Psoas muscle (tissue), 8 donors: ENCODE measurements around the gene DYNC1I1. TPM values are rescaled to one million over a fixed set of nuclear protein-coding genes. Genes with fewer than 3 reads are reported as not detected.

Experiments used
- ATAC-seq, 4 donors: fragments of 200-7000 bp; cut with Tn5 transposase; one replicate each; pipeline ENCODE4 v1.9.1; 2020; ENCODE audit warnings: moderate library complexity in 3 of 4, mild to moderate bottlenecking in 2 of 4
- DNase-seq, 2 donors: peaks; one replicate each; pipeline ENCODE4 v3.0.0-alpha.2; 2020
- H3K27ac ChIP-seq: fragments of 200-600 bp; one replicate; pipeline ENCODE4 v1.8.0; 2022
- H3K27me3 ChIP-seq, 3 donors: fragments of 200-600 bp in 1 of 3; one replicate each; pipeline versions ENCODE4 v1.6.1 to v1.8.0; 2013 to 2022; ENCODE audit warnings: low read length in 2 of 3, mild to moderate bottlenecking in 2 of 3, moderate library complexity in 1 of 3; ENCODE audit not compliant: insufficient read depth in 3 of 3
- H3K36me3 ChIP-seq, 2 donors: fragments of 200-600 bp in 1 of 2; one replicate each; pipeline versions ENCODE4 v1.6.1 to v1.8.0; 2013 to 2022; ENCODE audit warnings: low read depth in 1 of 2, mild to moderate bottlenecking in 1 of 2, moderate library complexity in 1 of 2; ENCODE audit not compliant: insufficient read depth in 1 of 2
- H3K4me1 ChIP-seq: fragments of 200-600 bp; one replicate; pipeline ENCODE4 v1.8.0; 2022
- H3K4me3 ChIP-seq: fragments of 200-600 bp; one replicate; pipeline ENCODE4 v1.8.0; 2022; ENCODE audit warnings: mild to moderate bottlenecking
- H3K9me3 ChIP-seq: fragments of 200-600 bp; one replicate; pipeline ENCODE4 v1.8.0; 2022
- WGBS, 3 donors: extraction: QIAGEN DNeasy Blood & Tissue Kit; methylation state at CpG; one replicate each; pipeline versions ENCODE4 v1.1.6 to v1.1.7; 2013; 5-methylcytosine and 5-hydroxymethylcytosine counted together
- intact Hi-C, 2 donors: fragments of 100-400 bp; cut with DNase I; formaldehyde crosslinking; loops; one replicate each; pipeline versions ENCODE4 v1.11.0 to v1.14.2; 2022
- polyA plus RNA-seq, 3 donors: library from polyadenylated mRNA; stranded (reverse); fragments of 200-250 nt; gene quantifications; one replicate each; pipeline ENCODE4 v1.2.3, GENCODE V29; 2013
- total RNA-seq, 4 donors: library from RNA; stranded (reverse); fragmentation: NEBNext Ultra II Directional in 2 of 4; extraction: Animal tissue kit (Norgen Biotek cat#: 25700) in 2 of 4; gene quantifications; one replicate each; pipeline versions ENCODE4 v1.2.1 to v1.2.4, GENCODE V29; 2021 to 2023
- TF ChIP-seq, protein P1 (sequence below): fragments of 200-600 bp; IDR thresholded peaks from one replicate; pipeline ENCODE4 v1.8.0; 2022; ENCODE audit warnings: antibody characterized with exemption
- donor health status: healthy with polysubstance abuse.
- donor health status: DM: no; HTN: no; CAD: no; lungs with moderate emphysema.
- donor health status: Bipolar disorder and iron deficiency.
- donor health status: healthy.
- donor health status: DM: yes; HTN: yes; CAD: no.
- donor health status: DM: no; HTN: no; CAD: no.
- donor health status: DM: no; HTN: no; CAD: no.
- donor health status: DM: yes; HTN: yes; CAD: no.

Gene DYNC1I1
- total and polyA plus RNA-seq, 7 donors, result 3.0 to 28.8 (median 6.9) TPM

DNA sequence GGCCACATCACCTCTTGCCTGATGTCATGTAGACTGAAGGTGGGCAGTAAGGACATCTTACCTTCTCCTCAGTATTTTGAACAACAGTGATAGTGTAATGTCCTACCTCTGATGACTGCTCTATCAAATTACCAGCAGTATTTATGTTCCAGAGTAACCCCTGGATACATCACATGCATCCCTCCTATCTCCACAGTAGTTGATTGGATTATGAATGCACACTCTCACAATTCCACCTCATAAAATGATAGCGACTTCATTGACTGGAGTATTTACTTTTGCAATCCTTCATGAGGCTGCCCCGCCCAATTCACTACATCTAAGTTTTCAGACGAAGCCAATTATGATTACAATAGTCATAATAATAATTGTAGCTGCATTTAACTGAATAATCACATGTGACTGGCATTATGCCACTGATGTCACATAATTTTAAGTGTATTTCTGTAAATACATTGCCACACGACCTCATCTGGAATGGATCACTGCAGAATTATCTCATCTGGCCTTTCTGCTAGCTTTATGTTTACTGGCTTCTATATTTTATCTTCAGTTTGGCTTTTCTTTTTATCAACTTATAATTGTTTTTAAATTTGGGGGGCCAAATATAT, 280.6 kb downstream of the DYNC1I1 start:
- ATAC-seq, result no peak
- TF ChIP-seq, protein P1, sequence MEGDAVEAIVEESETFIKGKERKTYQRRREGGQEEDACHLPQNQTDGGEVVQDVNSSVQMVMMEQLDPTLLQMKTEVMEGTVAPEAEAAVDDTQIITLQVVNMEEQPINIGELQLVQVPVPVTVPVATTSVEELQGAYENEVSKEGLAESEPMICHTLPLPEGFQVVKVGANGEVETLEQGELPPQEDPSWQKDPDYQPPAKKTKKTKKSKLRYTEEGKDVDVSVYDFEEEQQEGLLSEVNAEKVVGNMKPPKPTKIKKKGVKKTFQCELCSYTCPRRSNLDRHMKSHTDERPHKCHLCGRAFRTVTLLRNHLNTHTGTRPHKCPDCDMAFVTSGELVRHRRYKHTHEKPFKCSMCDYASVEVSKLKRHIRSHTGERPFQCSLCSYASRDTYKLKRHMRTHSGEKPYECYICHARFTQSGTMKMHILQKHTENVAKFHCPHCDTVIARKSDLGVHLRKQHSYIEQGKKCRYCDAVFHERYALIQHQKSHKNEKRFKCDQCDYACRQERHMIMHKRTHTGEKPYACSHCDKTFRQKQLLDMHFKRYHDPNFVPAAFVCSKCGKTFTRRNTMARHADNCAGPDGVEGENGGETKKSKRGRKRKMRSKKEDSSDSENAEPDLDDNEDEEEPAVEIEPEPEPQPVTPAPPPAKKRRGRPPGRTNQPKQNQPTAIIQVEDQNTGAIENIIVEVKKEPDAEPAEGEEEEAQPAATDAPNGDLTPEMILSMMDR, result no peak
- no peaks in the 10 kb centered on the region for H3K4me1 ChIP-seq
- H3K27ac ChIP-seq, result no peak overlapping the region
- H3K36me3 ChIP-seq, result no peaks in the 10 kb centered on the region
- no peak for DNase-seq
- intact Hi-C loops, result no loop called here
- H3K27me3 ChIP-seq, result no peaks in the 10 kb centered on the region
- 63 to 74% (median 72%) methylated on average over 4 of the region's 4 CpGs for WGBS, 3 donors
- no peaks in the 10 kb centered on the region for H3K9me3 ChIP-seq
- H3K4me3 ChIP-seq, result no peak overlapping the region

DNA sequence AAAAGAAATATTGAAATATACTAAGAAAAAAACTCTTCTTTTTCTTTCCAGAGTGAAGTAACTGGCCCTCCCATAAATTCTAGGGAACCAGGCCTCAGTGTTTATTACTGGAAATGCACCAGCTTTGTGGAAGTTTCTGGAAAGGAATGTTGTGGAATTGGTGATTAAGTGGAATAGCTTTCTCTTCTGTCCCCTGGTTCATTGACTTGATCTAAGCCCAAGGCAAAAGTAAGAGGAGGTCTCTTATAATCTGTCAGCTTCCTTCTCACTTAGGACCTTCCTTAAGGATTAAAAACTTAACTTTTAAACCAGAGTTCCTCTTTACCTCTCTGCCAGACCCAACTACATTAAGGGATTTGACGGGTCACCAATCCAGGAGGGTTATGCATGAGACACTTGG, 283.4 kb downstream of the DYNC1I1 start:
- intact Hi-C loops, result no loop called here
- no peak for DNase-seq
- H3K36me3 ChIP-seq, result no peaks in the 10 kb centered on the region
- TF ChIP-seq, protein P1, result no peak
- no peak overlapping the region for H3K4me3 ChIP-seq
- peaks cover 0 to under 1% (median 0%) of the 10 kb centered on the region in 3 donors for H3K27me3 ChIP-seq
- ATAC-seq, result no peak
- 77 to 80% (median 79%) methylated on average over 1 of the region's 1 CpG for WGBS, 3 donors
- no peaks in the 10 kb centered on the region for H3K9me3 ChIP-seq
- H3K4me1 ChIP-seq, result no peaks in the 10 kb centered on the region
- no peak overlapping the region for H3K27ac ChIP-seq

DNA sequence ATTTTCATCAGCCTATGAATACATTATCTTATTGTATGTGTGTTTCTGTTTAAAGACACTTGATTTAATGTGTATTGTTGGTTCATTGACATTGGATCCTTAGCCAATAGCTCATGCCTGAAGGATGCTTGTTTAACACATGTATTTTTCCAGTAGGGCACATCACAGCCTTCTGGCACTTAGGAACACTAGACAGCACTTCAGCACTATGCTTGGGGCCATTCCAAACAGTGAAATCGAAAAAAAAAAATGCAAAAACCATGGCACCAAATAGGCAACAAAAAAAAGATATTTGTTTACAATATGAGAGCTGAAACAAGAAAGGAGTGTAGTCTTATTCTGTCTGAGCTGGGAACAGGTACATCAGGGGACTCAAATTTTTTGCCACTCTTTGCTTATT, 286.7 kb downstream of the DYNC1I1 start:
- Histone ChIP-seq H3K4me1 (no peaks in the 10 kb centered on the region), H3K27ac (no peak overlapping the region), H3K36me3 (no peaks in the 10 kb centered on the region), H3K9me3 (no peaks in the 10 kb centered on the region), H3K4me3 (no peak overlapping the region), H3K27me3 (peaks cover 0 to 11% (median 4%) of the 10 kb centered on the region in 3 donors)
- DNase-seq, result no peak
- TF ChIP-seq, protein P1, result no peak
- 38 to 48% (median 43%) methylated on average over 1 of the region's 1 CpG for WGBS, 3 donors
- intact Hi-C loops, result no loop called here
- ATAC-seq, result no peak

DNA sequence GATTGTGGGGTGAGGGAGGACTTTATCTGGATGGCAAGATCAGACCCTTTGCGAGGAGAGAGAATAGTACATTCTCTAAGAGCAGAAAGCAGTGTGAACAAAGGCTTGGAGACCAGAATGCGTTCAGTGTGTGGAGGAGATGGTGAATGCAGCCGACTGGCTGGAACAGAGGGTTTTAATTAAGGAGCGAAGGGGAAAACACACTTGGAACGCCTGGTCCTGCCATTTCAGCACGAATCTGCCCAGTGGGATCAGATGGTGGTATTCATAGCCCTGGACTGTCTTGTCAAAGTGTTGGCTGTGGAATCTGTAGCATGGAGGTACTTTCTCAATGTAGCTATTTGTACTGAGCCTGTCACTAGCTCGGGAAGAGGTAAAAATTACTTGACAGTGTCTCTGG, 288.7 kb downstream of the DYNC1I1 start:
- Histone ChIP-seq H3K27ac (no peak overlapping the region), H3K4me3 (no peak overlapping the region), H3K27me3 (peaks cover 0 to 12% (median 4%) of the 10 kb centered on the region in 3 donors), H3K9me3 (no peaks in the 10 kb centered on the region), H3K4me1 (no peaks in the 10 kb centered on the region), H3K36me3 (no peaks in the 10 kb centered on the region)
- intact Hi-C loops, result no loop called here
- TF ChIP-seq, protein P1, result no peak
- DNase-seq (no peak), ATAC-seq (no peak)
- 72 to 75% (median 72%) methylated on average over 7 of the region's 7 CpGs for WGBS, 3 donors

DNA sequence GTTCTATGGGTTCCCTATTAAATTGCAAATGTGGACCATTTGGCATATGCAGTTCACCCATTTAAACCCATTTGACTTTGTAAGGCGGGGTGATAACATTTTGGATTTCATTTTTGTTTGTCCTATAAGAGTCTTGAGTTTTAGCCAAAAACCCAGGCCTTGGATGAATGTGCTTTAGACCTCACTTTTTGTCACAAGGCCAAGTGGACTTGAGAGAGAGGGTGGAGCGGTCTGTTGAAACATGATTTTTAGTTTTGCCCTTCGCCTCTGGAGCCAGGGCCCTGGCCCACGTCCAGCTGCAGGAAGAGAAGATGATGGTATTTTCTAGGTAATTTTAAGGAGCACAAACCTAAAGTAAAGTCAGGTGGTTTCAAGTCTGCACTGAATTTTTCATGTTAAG, 289.5 kb downstream of the DYNC1I1 start:
- no peak for ATAC-seq
- intact Hi-C loops, result no loop called here

More for the DNA sequence above, 289.5 kb downstream of the DYNC1I1 start:
- 40 to 45% (median 44%) methylated on average over 4 of the region's 4 CpGs for WGBS, 3 donors
- Histone ChIP-seq H3K27me3 (peaks cover 0 to 12% (median 4%) of the 10 kb centered on the region in 3 donors), H3K36me3 (no peaks in the 10 kb centered on the region), H3K9me3 (no peaks in the 10 kb centered on the region), H3K4me3 (no peak overlapping the region), H3K27ac (no peak overlapping the region), H3K4me1 (no peaks in the 10 kb centered on the region)
- TF ChIP-seq, protein P1, result no peak
- DNase-seq, result no peak
